ENCODE data around the gene CCNQ.

The CCNQ gene

DNA sequence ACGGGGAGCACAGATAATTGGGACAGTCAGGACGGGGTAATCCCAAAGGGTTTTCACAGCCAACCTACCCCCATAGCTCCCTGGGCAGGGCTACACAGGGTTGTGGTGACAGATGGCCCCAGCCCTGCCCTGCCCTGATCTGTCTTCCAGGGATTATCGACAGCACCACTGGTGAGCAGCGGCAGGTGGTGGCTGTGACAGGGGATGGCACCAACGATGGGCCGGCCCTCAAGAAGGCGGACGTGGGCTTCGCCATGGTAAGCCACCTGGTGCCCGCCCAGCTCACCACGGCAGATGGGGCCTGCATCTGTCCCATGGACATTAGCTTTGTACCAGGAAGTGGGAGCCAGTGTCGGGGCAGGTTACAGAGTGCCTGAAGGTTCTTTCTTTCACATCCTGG, 42.2 kb downstream of the CCNQ start:
- H3K9me3 ChIP-seq (ENCODE audit: control insufficient read depth in 2 of 2, low read length in 2 of 2): no peaks in the 10 kb centered on the region
- no peaks in the 10 kb centered on the region for H3K36me3 ChIP-seq (ENCODE audit: control insufficient read depth in 2 of 2, insufficient read depth in 2 of 2, low read length in 2 of 2)
- H3K27me3 ChIP-seq (ENCODE audit: control insufficient read depth in 2 of 2, insufficient read depth in 2 of 2, low read length in 2 of 2): peaks cover 7 to 9% of the 10 kb centered on the region in 2 donors
- no peaks in the 10 kb centered on the region for H3K4me1 ChIP-seq (ENCODE audit: control insufficient read depth in 2 of 2, insufficient read depth in 2 of 2, low read length in 2 of 2)
- no peak overlapping the region for H3K9ac ChIP-seq (ENCODE audit: low read depth in 1 of 2, low read length in 2 of 2)
- H3K27ac ChIP-seq (ENCODE audit: low read depth in 2 of 2, low read length in 2 of 2): no peak overlapping the region
- H3K4me3 ChIP-seq (ENCODE audit: low read length in 2 of 2): no peak overlapping the region

DNA sequence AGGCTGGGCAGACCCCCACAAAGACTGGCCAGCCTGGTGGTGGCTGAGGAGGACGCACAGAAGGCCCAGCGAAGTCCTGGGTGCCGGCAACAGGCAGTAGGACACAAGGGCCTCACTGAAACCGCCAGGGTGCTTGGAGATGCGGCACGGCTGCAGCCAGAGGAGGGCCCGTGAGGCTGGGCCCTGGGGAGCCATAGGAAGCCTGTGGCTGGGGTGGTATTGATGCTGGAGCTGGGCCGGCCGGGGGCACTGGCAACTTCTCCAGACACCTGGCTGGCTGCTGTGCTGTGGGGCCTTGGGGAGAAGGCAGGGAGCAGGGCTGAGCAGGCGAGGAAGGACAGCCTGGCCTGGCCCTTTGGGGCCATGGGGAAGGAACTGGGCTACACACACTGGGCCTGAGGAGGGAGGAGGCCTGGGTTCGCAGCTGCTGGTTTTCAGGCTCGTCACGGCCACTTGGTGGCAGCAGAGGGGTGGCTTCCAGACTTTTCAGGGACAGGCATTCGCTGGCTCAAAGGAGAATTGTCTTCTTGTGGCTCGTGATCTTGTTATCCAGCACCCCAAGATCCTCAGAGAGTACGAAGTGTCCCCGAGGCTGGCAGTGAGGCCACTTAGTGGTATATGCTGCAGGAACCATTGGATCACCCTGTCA, 44.3 kb downstream of the CCNQ start:
- H3K36me3 ChIP-seq (ENCODE audit: control insufficient read depth in 2 of 2, insufficient read depth in 2 of 2, low read length in 2 of 2): no peaks in the 10 kb centered on the region
- H3K4me1 ChIP-seq (ENCODE audit: control insufficient read depth in 2 of 2, insufficient read depth in 2 of 2, low read length in 2 of 2): no peaks in the 10 kb centered on the region
- no peak overlapping the region for H3K27ac ChIP-seq (ENCODE audit: low read depth in 2 of 2, low read length in 2 of 2)
- H3K27me3 ChIP-seq (ENCODE audit: control insufficient read depth in 2 of 2, insufficient read depth in 2 of 2, low read length in 2 of 2): peaks cover 9% of the 10 kb centered on the region in 2 donors
- no peaks in the 10 kb centered on the region for H3K9me3 ChIP-seq (ENCODE audit: control insufficient read depth in 2 of 2, low read length in 2 of 2)
- no peak overlapping the region for H3K4me3 ChIP-seq (ENCODE audit: low read length in 2 of 2)
- no peak overlapping the region for H3K9ac ChIP-seq (ENCODE audit: low read depth in 1 of 2, low read length in 2 of 2)

- no peak overlapping the region for H3K27ac ChIP-seq (ENCODE audit: low read depth in 2 of 2, low read length in 2 of 2)
- H3K36me3 ChIP-seq (ENCODE audit: control insufficient read depth in 2 of 2, insufficient read depth in 2 of 2, low read length in 2 of 2): no peaks in the 10 kb centered on the region
- no peak overlapping the region for H3K4me3 ChIP-seq (ENCODE audit: low read length in 2 of 2)
- no peak overlapping the region for H3K9ac ChIP-seq (ENCODE audit: low read depth in 1 of 2, low read length in 2 of 2)
- H3K4me1 ChIP-seq (ENCODE audit: control insufficient read depth in 2 of 2, insufficient read depth in 2 of 2, low read length in 2 of 2): no peaks in the 10 kb centered on the region
- H3K27me3 ChIP-seq (ENCODE audit: control insufficient read depth in 2 of 2, insufficient read depth in 2 of 2, low read length in 2 of 2): peaks cover 11 to 13% of the 10 kb centered on the region in 2 donors
- H3K9me3 ChIP-seq (ENCODE audit: control insufficient read depth in 2 of 2, low read length in 2 of 2): no peaks in the 10 kb centered on the region
Observed at GRCh38 chrX:153551135-153551534, 47.8 kb downstream of the CCNQ start.

GRCh38 chrX:153549807-153550206, 49.1 kb downstream of the CCNQ start:
- Histone ChIP-seq H3K27ac (ENCODE audit: low read depth in 2 of 2, low read length in 2 of 2) (no peak overlapping the region), H3K36me3 (ENCODE audit: control insufficient read depth in 2 of 2, insufficient read depth in 2 of 2, low read length in 2 of 2) (no peaks in the 10 kb centered on the region), H3K27me3 (ENCODE audit: control insufficient read depth in 2 of 2, insufficient read depth in 2 of 2, low read length in 2 of 2) (peaks cover 8 to 13% of the 10 kb centered on the region in 2 donors), H3K4me1 (ENCODE audit: control insufficient read depth in 2 of 2, insufficient read depth in 2 of 2, low read length in 2 of 2) (no peaks in the 10 kb centered on the region), H3K9me3 (ENCODE audit: control insufficient read depth in 2 of 2, low read length in 2 of 2) (no peaks in the 10 kb centered on the region), H3K9ac (ENCODE audit: low read depth in 1 of 2, low read length in 2 of 2) (no peak overlapping the region), H3K4me3 (ENCODE audit: low read length in 2 of 2) (no peak overlapping the region)

DNA sequence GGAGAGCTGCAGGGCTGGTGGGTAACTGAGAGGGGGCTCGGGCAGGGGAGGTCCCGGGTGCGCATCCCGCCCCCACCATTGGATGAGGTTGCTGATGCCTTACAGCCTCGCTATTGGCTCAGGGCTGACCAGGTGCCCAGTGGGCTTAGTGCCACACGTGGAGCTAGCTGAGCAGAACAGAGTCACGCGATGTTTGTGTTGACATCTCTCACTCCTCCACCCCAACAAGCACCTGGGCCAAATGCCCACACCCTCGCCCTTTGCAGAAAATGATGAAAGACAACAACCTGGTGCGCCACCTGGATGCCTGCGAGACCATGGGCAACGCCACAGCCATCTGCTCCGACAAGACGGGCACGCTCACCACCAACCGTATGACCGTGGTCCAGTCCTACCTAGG, 49.7 kb downstream of the CCNQ start:
- no peak overlapping the region for H3K9ac ChIP-seq (ENCODE audit: low read depth in 1 of 2, low read length in 2 of 2)
- H3K9me3 ChIP-seq (ENCODE audit: control insufficient read depth in 2 of 2, low read length in 2 of 2): no peaks in the 10 kb centered on the region
- no peaks in the 10 kb centered on the region for H3K36me3 ChIP-seq (ENCODE audit: control insufficient read depth in 2 of 2, insufficient read depth in 2 of 2, low read length in 2 of 2)
- H3K4me1 ChIP-seq (ENCODE audit: control insufficient read depth in 2 of 2, insufficient read depth in 2 of 2, low read length in 2 of 2): no peaks in the 10 kb centered on the region
- H3K27me3 ChIP-seq (ENCODE audit: control insufficient read depth in 2 of 2, insufficient read depth in 2 of 2, low read length in 2 of 2): peaks cover 8 to 11% of the 10 kb centered on the region in 2 donors
- H3K4me3 ChIP-seq (ENCODE audit: low read length in 2 of 2): no peak overlapping the region
- no peak overlapping the region for H3K27ac ChIP-seq (ENCODE audit: low read depth in 2 of 2, low read length in 2 of 2)

- H3K9me3 ChIP-seq (ENCODE audit: control insufficient read depth in 2 of 2, low read length in 2 of 2): no peaks in the 10 kb centered on the region
- H3K27me3 ChIP-seq (ENCODE audit: control insufficient read depth in 2 of 2, insufficient read depth in 2 of 2, low read length in 2 of 2): peaks cover 8% of the 10 kb centered on the region in 2 donors
- no peaks in the 10 kb centered on the region for H3K36me3 ChIP-seq (ENCODE audit: control insufficient read depth in 2 of 2, insufficient read depth in 2 of 2, low read length in 2 of 2)
- H3K4me3 ChIP-seq (ENCODE audit: low read length in 2 of 2): no peak overlapping the region
- no peak overlapping the region for H3K9ac ChIP-seq (ENCODE audit: low read depth in 1 of 2, low read length in 2 of 2)
- H3K27ac ChIP-seq (ENCODE audit: low read depth in 2 of 2, low read length in 2 of 2): no peak overlapping the region
- H3K4me1 ChIP-seq (ENCODE audit: control insufficient read depth in 2 of 2, insufficient read depth in 2 of 2, low read length in 2 of 2): no peaks in the 10 kb centered on the region
Observed at GRCh38 chrX:153547195-153547594, 51.7 kb downstream of the CCNQ start.

DNA sequence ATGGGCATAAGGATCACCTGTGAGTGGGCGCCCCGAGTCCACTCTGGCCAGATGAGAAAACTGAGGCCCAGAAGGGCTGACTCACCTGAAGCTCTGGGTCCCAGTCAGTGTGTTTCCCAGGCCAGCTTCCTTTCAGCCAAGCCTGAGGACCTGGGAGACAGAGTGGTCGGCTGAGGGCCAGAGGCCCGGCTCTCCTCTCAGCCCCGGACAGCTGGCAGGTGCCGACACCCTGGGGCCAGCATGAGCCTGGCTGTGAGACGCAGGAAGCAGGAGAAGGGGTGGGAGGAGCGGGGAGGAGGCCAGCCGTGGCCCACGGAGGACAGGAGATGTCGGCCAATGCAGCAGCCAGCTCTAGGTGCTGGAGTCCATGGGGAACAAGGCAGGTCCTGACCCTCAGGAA, 52.6 kb downstream of the CCNQ start:
- H3K27me3 ChIP-seq (ENCODE audit: control insufficient read depth in 2 of 2, insufficient read depth in 2 of 2, low read length in 2 of 2): peaks cover 5 to 8% of the 10 kb centered on the region in 2 donors
- H3K4me3 ChIP-seq (ENCODE audit: low read length in 2 of 2): no peak overlapping the region
- H3K4me1 ChIP-seq (ENCODE audit: control insufficient read depth in 2 of 2, insufficient read depth in 2 of 2, low read length in 2 of 2): no peaks in the 10 kb centered on the region
- H3K27ac ChIP-seq (ENCODE audit: low read depth in 2 of 2, low read length in 2 of 2): no peak overlapping the region
- H3K9ac ChIP-seq (ENCODE audit: low read depth in 1 of 2, low read length in 2 of 2): no peak overlapping the region
- no peaks in the 10 kb centered on the region for H3K36me3 ChIP-seq (ENCODE audit: control insufficient read depth in 2 of 2, insufficient read depth in 2 of 2, low read length in 2 of 2)
- no peaks in the 10 kb centered on the region for H3K9me3 ChIP-seq (ENCODE audit: control insufficient read depth in 2 of 2, low read length in 2 of 2)

DNA sequence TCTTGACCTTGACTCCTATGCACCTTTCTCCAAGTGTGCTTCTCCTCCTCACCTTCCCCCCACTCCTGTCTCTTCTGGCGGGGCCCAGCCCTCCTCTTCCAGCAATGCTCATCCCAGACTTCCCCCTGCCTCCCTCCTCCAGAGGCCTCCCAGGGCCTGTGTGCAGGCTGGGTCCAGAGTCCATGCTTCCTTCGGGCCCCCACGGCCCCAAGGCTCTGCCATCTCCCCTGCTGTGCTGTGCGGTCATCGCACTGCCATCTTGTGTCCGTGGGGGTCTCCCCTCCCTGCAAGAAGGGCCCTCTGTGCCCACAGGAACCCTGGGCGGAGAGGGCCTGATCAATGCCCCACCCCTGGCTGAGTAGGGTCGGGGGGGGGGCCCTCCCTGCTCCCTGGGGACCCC, 54.2 kb downstream of the CCNQ start:
- peaks cover 6 to 9% of the 10 kb centered on the region in 2 donors for H3K27me3 ChIP-seq (ENCODE audit: control insufficient read depth in 2 of 2, insufficient read depth in 2 of 2, low read length in 2 of 2)

GRCh38 chrX:153539979-153540358, 59.0 kb downstream of the CCNQ start:
- Histone ChIP-seq H3K4me1 (ENCODE audit: control insufficient read depth in 2 of 2, insufficient read depth in 2 of 2, low read length in 2 of 2) (no peaks in the 10 kb centered on the region), H3K27ac (ENCODE audit: low read depth in 2 of 2, low read length in 2 of 2) (no peak overlapping the region), H3K27me3 (ENCODE audit: control insufficient read depth in 2 of 2, insufficient read depth in 2 of 2, low read length in 2 of 2) (peaks cover 0 to 10% of the 10 kb centered on the region in 2 donors), H3K4me3 (ENCODE audit: low read length in 2 of 2) (no peak overlapping the region), H3K9ac (ENCODE audit: low read depth in 1 of 2, low read length in 2 of 2) (no peak overlapping the region), H3K9me3 (ENCODE audit: control insufficient read depth in 2 of 2, low read length in 2 of 2) (no peaks in the 10 kb centered on the region), H3K36me3 (ENCODE audit: control insufficient read depth in 2 of 2, insufficient read depth in 2 of 2, low read length in 2 of 2) (no peaks in the 10 kb centered on the region)

More for the DNA sequence above, 54.2 kb downstream of the CCNQ start:
- H3K36me3 ChIP-seq (ENCODE audit: control insufficient read depth in 2 of 2, insufficient read depth in 2 of 2, low read length in 2 of 2): no peaks in the 10 kb centered on the region
- H3K9me3 ChIP-seq (ENCODE audit: control insufficient read depth in 2 of 2, low read length in 2 of 2): no peaks in the 10 kb centered on the region
- H3K4me3 ChIP-seq (ENCODE audit: low read length in 2 of 2): no peak overlapping the region
- no peaks in the 10 kb centered on the region for H3K4me1 ChIP-seq (ENCODE audit: control insufficient read depth in 2 of 2, insufficient read depth in 2 of 2, low read length in 2 of 2)
- no peak overlapping the region for H3K9ac ChIP-seq (ENCODE audit: low read depth in 1 of 2, low read length in 2 of 2)
- H3K27ac ChIP-seq (ENCODE audit: low read depth in 2 of 2, low read length in 2 of 2): no peak overlapping the region

GRCh38 chrX:153539171-153539978, 59.6 kb downstream of the CCNQ start:
- Histone ChIP-seq H3K36me3 (ENCODE audit: control insufficient read depth in 2 of 2, insufficient read depth in 2 of 2, low read length in 2 of 2) (no peaks in the 10 kb centered on the region), H3K9ac (ENCODE audit: low read depth in 1 of 2, low read length in 2 of 2) (no peak overlapping the region), H3K9me3 (ENCODE audit: control insufficient read depth in 2 of 2, low read length in 2 of 2) (no peaks in the 10 kb centered on the region), H3K4me1 (ENCODE audit: control insufficient read depth in 2 of 2, insufficient read depth in 2 of 2, low read length in 2 of 2) (no peaks in the 10 kb centered on the region), H3K4me3 (ENCODE audit: low read length in 2 of 2) (no peak overlapping the region), H3K27ac (ENCODE audit: low read depth in 2 of 2, low read length in 2 of 2) (no peak overlapping the region), H3K27me3 (ENCODE audit: control insufficient read depth in 2 of 2, insufficient read depth in 2 of 2, low read length in 2 of 2) (peaks cover 0 to 10% of the 10 kb centered on the region in 2 donors)

Data from mucosa of rectum (tissue), 2 donors.